Kidney epithelial cell (primary cell): ENCODE results near the gene NPL. TPM values are rescaled to one million over a fixed set of nuclear protein-coding genes. Genes with fewer than 3 reads are reported as not detected.

ENCODE experiments used
- DNase-seq: peaks from one replicate; pipeline ENCODE4 v3.0.0-alpha.2; 2010; ENCODE audit warnings: low read depth
- H3K27me3 ChIP-seq: 2 replicates; pipeline ENCODE4 v1.6.0; 2011; ENCODE audit warnings: low read length; ENCODE audit not compliant: control insufficient read depth, insufficient read depth
- H3K36me3 ChIP-seq: 2 replicates; pipeline ENCODE4 v1.5.1; 2011; ENCODE audit warnings: low read length; ENCODE audit not compliant: control insufficient read depth, insufficient read depth
- H3K4me3 ChIP-seq: 2 replicates; pipeline ENCODE4 v1.5.1; 2011; ENCODE audit warnings: low read depth, mild to moderate bottlenecking, control low read depth, low read length
- total RNA-seq: library from RNA; depleted of rRNA; stranded (reverse); fragments of >200 nt; gene quantifications from 2 replicates; pipeline ENCODE4 v1.2.3, GENCODE V29; 2015
- TF ChIP-seq, protein P1 (sequence below): IDR thresholded peaks from 2 replicates; pipeline ENCODE4 v1.5.1; 2011; ENCODE audit warnings: mild to moderate bottlenecking, moderate library complexity, low read length, control low read depth, inconsistent platforms; ENCODE audit not compliant: insufficient read depth, poor library complexity, severe bottlenecking

NPL gene
- total RNA-seq, 1 donor from 2014 or later, result 2.3 TPM

DNA sequence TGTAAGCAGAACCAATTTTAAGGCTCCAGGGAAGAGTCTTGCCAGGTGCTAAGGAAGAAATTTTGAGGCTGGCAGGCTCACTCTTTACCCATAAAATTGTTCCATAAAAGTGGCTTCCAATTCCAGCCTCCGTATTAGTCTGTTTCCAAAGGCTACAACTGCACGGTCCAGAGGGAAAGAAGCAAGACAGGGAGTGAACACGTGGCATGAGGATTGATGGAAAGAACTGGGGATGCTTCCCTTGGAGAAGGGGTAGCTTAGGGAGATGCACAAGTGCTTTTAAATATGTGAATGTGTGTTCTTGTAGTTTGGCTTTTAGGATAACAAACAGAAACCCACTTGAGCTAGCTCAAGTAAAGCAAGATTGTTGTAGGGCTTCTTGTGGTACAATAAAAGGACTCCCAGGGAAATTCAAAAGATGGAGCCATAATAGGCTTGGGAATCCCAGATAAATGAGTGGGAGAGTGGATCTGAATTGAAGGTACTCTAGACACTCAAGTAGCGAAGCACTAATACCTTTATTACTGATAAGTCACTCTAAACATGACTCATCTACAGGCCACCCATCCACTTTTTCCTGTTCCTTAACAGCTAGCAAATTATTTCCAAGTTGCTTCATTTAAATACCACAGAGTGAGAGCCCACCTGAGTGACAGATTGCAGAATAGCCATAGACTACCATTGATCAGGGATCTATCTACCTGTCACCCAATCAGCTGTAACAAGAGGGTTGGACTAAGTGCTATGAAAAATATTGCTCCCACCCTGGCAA is 34.8 kb upstream of the NPL start:
- TF ChIP-seq, protein P1, sequence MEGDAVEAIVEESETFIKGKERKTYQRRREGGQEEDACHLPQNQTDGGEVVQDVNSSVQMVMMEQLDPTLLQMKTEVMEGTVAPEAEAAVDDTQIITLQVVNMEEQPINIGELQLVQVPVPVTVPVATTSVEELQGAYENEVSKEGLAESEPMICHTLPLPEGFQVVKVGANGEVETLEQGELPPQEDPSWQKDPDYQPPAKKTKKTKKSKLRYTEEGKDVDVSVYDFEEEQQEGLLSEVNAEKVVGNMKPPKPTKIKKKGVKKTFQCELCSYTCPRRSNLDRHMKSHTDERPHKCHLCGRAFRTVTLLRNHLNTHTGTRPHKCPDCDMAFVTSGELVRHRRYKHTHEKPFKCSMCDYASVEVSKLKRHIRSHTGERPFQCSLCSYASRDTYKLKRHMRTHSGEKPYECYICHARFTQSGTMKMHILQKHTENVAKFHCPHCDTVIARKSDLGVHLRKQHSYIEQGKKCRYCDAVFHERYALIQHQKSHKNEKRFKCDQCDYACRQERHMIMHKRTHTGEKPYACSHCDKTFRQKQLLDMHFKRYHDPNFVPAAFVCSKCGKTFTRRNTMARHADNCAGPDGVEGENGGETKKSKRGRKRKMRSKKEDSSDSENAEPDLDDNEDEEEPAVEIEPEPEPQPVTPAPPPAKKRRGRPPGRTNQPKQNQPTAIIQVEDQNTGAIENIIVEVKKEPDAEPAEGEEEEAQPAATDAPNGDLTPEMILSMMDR, result no peak
- H3K4me3 ChIP-seq, result no peak overlapping the region
- no peaks in the 10 kb centered on the region for H3K27me3 ChIP-seq
- no peak for DNase-seq
- no peaks in the 10 kb centered on the region for H3K36me3 ChIP-seq

DNA sequence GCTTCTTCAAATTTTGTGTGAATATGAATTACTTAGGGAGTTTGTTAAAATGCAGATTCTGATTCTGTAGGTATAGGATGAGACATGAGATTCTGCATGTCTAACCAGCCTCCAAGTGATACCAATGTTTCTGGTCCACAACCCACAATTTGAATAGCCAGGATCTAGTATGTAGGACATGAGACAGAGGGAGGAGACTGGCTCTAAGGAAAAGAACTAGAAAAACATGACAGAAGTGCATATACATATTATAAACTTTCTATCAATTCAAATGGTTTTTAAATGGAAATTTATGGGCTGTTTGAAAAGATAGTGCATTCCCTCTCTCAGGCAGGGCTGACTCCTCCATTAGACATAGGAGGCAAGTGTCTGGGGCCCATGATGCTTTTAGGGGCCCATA is 33.9 kb upstream of the NPL start:
- no peak overlapping the region for H3K4me3 ChIP-seq
- TF ChIP-seq, protein P1, result no peak
- no peaks in the 10 kb centered on the region for H3K36me3 ChIP-seq
- no peak for DNase-seq
- no peaks in the 10 kb centered on the region for H3K27me3 ChIP-seq

DNA sequence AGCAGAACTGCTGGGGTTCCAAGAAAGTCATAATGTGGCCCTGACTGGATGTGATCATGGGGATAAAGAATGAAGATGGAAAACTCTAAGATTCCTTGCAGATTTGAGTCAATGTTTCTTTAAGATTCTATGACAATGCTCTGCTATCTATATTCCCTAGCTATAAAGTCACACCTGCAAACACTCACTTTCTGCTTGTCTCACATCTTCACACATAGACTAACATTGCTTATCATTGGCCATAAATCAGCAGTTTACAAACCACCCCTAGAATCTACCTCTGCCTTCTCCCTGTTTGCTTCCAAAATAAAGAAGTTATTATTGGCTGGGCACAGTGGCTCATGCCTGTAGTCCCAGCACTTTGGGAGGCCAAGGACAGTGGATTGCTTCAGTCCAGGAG is 33.1 kb upstream of the NPL start:
- H3K27me3 ChIP-seq, result no peaks in the 10 kb centered on the region
- no peaks in the 10 kb centered on the region for H3K36me3 ChIP-seq
- H3K4me3 ChIP-seq, result no peak overlapping the region
- TF ChIP-seq, protein P1, result no peak
- DNase-seq, result no peak

DNA sequence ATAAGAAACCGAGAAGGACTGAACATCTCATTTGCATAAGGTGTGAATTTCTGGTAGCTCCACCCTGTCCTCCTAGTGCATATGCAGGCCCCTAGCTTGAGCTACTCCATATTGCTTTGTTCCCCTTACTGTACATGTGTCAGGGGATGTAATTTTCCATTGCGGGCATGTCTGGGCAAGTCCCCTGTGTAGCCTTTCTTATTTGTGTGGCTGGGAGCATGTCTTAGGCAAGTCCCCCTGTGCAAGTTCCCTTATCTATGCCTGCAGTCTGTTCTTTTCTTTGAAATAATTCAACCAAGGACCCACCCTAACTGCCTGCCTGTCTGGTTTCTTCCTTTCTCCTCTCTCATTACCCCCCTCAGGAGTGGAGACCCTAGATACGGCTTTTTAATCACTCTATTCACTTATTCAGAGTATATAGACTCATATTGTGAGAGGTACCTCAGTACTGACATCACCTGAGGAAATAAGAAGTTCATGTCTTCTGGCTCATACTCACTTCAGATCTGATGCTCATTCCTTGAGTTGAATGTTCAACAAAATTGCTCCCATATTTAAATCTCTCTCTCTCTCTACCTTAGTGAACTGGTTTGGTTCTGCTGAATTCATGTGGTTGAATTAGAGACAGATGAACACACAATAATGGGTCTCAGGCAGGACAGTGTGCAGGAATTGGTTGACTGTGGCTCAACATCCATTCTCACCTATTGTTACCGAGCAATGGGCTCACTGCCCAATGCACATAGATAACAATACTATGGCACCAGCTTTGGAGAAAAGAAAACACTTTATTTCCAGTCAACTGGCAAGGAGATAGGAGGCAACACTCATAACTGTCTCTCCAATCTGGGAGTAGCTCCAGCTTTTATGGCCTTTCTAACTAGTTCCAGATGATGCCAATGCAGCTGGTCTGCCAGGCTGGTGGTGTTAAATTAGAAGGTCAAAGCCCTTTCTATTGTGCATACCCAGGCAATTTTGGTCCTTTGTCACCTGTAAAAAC is 27.9 kb upstream of the NPL start:
- no peak for DNase-seq
- Histone ChIP-seq H3K4me3 (no peak overlapping the region), H3K27me3 (no peaks in the 10 kb centered on the region), H3K36me3 (no peaks in the 10 kb centered on the region)
- TF ChIP-seq, protein P1, result no peak

DNA sequence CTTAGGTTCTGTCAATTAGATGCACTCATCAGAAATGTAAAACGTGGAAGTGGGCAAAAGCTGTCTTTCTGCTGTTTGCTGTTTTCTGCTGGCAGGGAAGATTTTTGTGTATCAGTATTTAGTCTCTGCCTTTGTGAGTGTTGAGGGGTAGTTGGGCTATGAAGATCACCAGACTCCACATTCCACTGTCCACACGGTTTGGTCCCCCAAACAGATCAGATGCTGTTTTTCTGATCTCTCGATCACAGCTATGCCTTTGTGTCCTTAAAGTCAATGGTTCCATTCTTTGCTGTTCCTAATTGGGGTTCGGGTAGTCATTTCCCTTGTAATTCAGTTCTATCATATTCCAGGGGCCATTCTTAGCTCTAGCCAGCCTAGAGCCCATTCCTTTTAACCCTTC is 27.0 kb upstream of the NPL start:
- DNase-seq, result no peak
- no peaks in the 10 kb centered on the region for H3K27me3 ChIP-seq
- TF ChIP-seq, protein P1, result no peak
- H3K36me3 ChIP-seq, result no peaks in the 10 kb centered on the region
- H3K4me3 ChIP-seq, result no peak overlapping the region
